Brain microvascular endothelial cell (primary cell): ENCODE results near the gene CYSTM1.

Experiments used
- DNase-seq: peaks from one replicate; pipeline ENCODE4 v3.0.0-alpha.2; 2020
- H3K27ac ChIP-seq: fragments of 250-450 bp; sonication (Bioruptor Pico); 2 replicates; pipeline ENCODE4 v1.5.1; 2020; ENCODE audit warnings: mild to moderate bottlenecking, moderate library complexity
- H3K27me3 ChIP-seq: fragments of 250-450 bp; sonication (Bioruptor Pico); replicated peaks from 2 replicates; pipeline ENCODE4 v1.5.1; 2020; ENCODE audit warnings: mild to moderate bottlenecking
- H3K36me3 ChIP-seq: fragments of 250-450 bp; sonication (Bioruptor Pico); replicated peaks from 2 replicates; pipeline ENCODE4 v1.5.1; 2020; ENCODE audit warnings: mild to moderate bottlenecking
- H3K4me3 ChIP-seq: 2 replicates; pipeline ENCODE4 v1.5.1; 2011; ENCODE audit warnings: low read depth, mild to moderate bottlenecking, control low read depth, low read length, moderate library complexity
- CTCF ChIP-seq: IDR thresholded peaks from 2 replicates; pipeline ENCODE4 v1.5.1; 2011; ENCODE audit warnings: low read depth, mild to moderate bottlenecking, moderate library complexity, low read length, control low read depth, inconsistent platforms; ENCODE audit errors: missing control alignments
- in situ Hi-C: cut with HindIII; loops from 2 replicates; pipeline ENCODE4 v1.10.0; 2017; ENCODE audit warnings: low sequenced_read_pairs, low pct_ligation_motif_present

Gene CYSTM1

DNA sequence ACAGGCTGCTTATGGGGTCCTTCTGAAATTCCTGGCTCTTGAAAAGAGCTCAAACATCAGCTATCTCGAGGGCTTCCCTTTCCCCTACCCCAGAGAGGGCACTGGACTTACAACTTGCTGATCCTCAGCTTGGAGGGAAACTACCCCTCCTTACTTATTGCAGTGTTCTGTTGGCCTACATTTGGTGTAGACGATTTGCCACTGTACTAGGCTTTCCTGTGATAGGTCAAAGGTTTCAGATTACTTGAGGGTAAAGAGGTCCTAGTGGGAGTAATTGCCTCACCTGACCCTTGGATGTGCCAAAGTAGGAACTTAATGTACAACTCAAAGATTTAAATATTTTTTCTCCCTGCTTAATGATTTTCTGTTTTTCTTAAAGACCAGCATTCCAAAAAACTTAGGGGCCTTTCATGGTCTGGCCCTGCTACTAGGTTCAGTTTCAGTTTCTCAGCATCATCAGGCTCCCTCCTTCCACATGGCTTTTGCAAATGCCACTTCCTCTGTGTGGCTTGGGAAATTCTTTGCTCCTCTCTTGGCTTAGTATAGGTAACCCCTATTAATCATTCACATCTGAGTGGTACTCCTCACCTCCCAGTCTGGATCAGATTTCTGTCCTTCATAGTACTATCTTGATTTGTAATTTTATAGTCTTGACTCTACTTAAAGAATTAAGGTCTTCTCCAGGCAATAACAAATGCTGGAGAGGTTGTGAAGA lies 32.4 kb downstream of the CYSTM1 start:
- DNase-seq = no peak
- Histone ChIP-seq H3K4me3 (no peak overlapping the region), H3K36me3 (no peaks in the 10 kb centered on the region), H3K27me3 (no peaks in the 10 kb centered on the region), H3K27ac (no peak overlapping the region)
- in situ Hi-C loops = no loop called here
- TF ChIP-seq CTCF = no peak

- Histone ChIP-seq H3K36me3 (no peaks in the 10 kb centered on the region), H3K27me3 (no peaks in the 10 kb centered on the region), H3K27ac (no peak overlapping the region), H3K4me3 (no peak overlapping the region)
- in situ Hi-C loops = no loop called here
- TF ChIP-seq CTCF = no peak
- DNase-seq = no peak
Measured at GRCh38 chr5:140208065-140208464, 33.1 kb downstream of the CYSTM1 start.

- no peak for TF ChIP-seq CTCF
- no peak for DNase-seq
- H3K27me3 ChIP-seq = no peaks in the 10 kb centered on the region
- no peak overlapping the region for H3K27ac ChIP-seq
- in situ Hi-C loops = no loop called here
- H3K36me3 ChIP-seq = no peaks in the 10 kb centered on the region
- H3K4me3 ChIP-seq = no peak overlapping the region
Measured at GRCh38 chr5:140213370-140213983, 38.5 kb downstream of the CYSTM1 start.

GRCh38 chr5:140214831-140215230 lies 39.8 kb downstream of the CYSTM1 start:
- Histone ChIP-seq H3K27me3 (no peaks in the 10 kb centered on the region), H3K36me3 (no peaks in the 10 kb centered on the region), H3K4me3 (no peak overlapping the region), H3K27ac (no peak overlapping the region)
- in situ Hi-C loops = no loop called here
- TF ChIP-seq CTCF = no peak
- peak; percentile 62 for DNase-seq

DNA sequence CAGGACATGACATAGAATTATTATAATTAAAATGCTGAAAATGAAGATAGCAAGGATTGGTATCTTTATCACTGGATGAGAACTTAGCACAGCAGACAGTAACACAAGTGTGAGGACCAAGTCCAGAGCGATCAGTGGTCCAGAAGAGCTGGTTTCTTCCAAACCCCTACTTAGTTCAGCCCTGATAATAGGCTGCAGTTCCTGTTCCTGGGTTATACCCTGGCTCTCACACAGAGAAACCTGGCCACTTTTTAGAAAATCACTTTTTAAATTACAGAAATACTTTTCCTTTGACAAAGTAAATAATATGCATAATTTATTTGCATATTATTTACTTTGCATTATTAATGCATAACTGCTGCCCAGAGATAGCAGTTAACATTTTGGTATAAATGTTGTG lies 40.3 kb downstream of the CYSTM1 start:
- in situ Hi-C loops = no loop called here
- TF ChIP-seq CTCF = no peak
- H3K36me3 ChIP-seq = no peaks in the 10 kb centered on the region
- H3K27me3 ChIP-seq = no peaks in the 10 kb centered on the region
- no peak for DNase-seq
- no peak overlapping the region for H3K27ac ChIP-seq
- no peak overlapping the region for H3K4me3 ChIP-seq
